ENCODE results near the gene NFIA.

Gene NFIA

DNA sequence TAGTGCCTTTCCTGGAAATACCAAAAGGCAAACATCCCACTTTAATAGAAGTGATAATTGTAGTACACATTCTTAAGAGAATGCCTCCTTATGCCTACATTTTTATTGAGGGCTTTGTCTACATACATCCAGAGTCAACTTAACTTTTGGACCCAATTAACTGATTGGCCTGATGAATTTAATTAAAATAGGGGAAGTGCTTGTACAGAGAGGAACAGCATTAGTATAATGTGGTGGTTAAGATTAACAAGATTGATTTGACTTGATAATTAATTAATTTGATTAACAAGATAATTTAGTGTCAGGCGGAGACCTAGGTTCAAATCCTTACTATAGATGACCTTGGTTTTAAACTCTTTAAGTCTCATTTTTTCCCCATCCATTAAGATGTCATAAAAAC is 111.4 kb downstream of the NFIA start:
- Histone ChIP-seq H3K27me3 (ENCODE audit: control insufficient read depth, insufficient read depth, low read length) (no peaks in the 10 kb centered on the region), H3K9me3 (ENCODE audit: control insufficient read depth, low read length) (no peaks in the 10 kb centered on the region), H3K4me3 (ENCODE audit: low read depth, low read length) (no peak overlapping the region), H3K27ac (no peak overlapping the region), H3K36me3 (ENCODE audit: control insufficient read depth, insufficient read depth, low read length) (no peaks in the 10 kb centered on the region), H3K4me2 (ENCODE audit: low read length) (no peak overlapping the region), H2AFZ (no peak overlapping the region), H3K79me2 (peaks cover 10% of the 10 kb centered on the region), H3K4me1 (no peaks in the 10 kb centered on the region), H3K9ac (no peak overlapping the region)
- TF ChIP-seq, protein P1, sequence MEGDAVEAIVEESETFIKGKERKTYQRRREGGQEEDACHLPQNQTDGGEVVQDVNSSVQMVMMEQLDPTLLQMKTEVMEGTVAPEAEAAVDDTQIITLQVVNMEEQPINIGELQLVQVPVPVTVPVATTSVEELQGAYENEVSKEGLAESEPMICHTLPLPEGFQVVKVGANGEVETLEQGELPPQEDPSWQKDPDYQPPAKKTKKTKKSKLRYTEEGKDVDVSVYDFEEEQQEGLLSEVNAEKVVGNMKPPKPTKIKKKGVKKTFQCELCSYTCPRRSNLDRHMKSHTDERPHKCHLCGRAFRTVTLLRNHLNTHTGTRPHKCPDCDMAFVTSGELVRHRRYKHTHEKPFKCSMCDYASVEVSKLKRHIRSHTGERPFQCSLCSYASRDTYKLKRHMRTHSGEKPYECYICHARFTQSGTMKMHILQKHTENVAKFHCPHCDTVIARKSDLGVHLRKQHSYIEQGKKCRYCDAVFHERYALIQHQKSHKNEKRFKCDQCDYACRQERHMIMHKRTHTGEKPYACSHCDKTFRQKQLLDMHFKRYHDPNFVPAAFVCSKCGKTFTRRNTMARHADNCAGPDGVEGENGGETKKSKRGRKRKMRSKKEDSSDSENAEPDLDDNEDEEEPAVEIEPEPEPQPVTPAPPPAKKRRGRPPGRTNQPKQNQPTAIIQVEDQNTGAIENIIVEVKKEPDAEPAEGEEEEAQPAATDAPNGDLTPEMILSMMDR (IDR thresholded peaks at IDR 0.05): no peak

DNA sequence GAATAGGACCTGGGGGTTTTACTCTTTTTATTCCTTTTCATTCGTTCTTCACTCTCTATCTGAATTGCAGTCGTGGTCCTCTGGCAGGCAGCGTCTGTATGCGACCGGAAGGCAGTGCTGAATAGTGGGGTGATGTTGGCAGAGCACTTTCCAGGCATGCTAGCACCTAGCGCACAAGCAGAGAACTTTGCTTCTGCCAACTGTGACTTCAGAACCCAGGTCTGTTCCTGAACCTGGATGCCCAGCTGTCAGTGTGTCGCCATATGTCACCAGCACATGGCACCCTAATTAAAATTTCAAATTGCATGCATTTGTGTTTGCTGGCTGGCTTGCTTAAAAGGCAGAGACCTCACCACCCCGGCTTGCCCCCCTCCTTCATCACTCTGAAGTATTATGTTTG is 116.2 kb downstream of the NFIA start:
- H3K4me3 ChIP-seq (ENCODE audit: low read depth, low read length): no peak overlapping the region

DNA sequence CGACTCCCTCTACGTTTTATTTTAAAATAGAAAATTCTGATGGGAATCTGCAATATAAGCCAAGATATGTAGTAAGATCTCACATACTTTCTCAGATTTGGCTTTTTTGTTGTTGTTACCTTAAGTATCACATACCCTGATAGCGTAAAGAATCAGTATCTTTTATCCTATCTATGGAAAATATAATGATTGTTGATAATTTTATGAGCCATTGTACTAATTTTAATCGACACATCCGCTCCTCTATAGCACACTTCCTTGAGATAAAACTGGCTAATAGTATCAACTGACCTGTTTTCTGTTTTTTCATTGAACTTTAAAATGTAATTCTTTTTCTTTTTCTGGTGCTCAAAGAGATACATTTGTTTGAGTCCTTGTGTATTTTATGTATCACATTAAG is 118.7 kb downstream of the NFIA start:
- peaks cover 19% of the 10 kb centered on the region for H3K79me2 ChIP-seq
- no peaks in the 10 kb centered on the region for H3K4me1 ChIP-seq
- H3K4me2 ChIP-seq (ENCODE audit: low read length): no peak overlapping the region
- no peak overlapping the region for H2AFZ ChIP-seq
- no peaks in the 10 kb centered on the region for H3K27me3 ChIP-seq (ENCODE audit: control insufficient read depth, insufficient read depth, low read length)
- H3K36me3 ChIP-seq (ENCODE audit: control insufficient read depth, insufficient read depth, low read length): no peaks in the 10 kb centered on the region
- H3K27ac ChIP-seq: no peak overlapping the region
- no peak overlapping the region for H3K9ac ChIP-seq
- no peaks in the 10 kb centered on the region for H3K9me3 ChIP-seq (ENCODE audit: control insufficient read depth, low read length)
- H3K4me3 ChIP-seq (ENCODE audit: low read depth, low read length): no peak overlapping the region
- TF ChIP-seq, protein P1 (IDR thresholded peaks at IDR 0.05): no peak

More for the DNA sequence above, 116.2 kb downstream of the NFIA start:
- H3K4me1 ChIP-seq: no peaks in the 10 kb centered on the region
- H2AFZ ChIP-seq: no peak overlapping the region
- H3K27me3 ChIP-seq (ENCODE audit: control insufficient read depth, insufficient read depth, low read length): no peaks in the 10 kb centered on the region
- TF ChIP-seq, protein P1 (IDR thresholded peaks at IDR 0.05): no peak
- H3K36me3 ChIP-seq (ENCODE audit: control insufficient read depth, insufficient read depth, low read length): no peaks in the 10 kb centered on the region
- H3K79me2 ChIP-seq: peaks cover 20% of the 10 kb centered on the region
- H3K9ac ChIP-seq: no peak overlapping the region
- no peaks in the 10 kb centered on the region for H3K9me3 ChIP-seq (ENCODE audit: control insufficient read depth, low read length)
- no peak overlapping the region for H3K27ac ChIP-seq
- no peak overlapping the region for H3K4me2 ChIP-seq (ENCODE audit: low read length)

DNA sequence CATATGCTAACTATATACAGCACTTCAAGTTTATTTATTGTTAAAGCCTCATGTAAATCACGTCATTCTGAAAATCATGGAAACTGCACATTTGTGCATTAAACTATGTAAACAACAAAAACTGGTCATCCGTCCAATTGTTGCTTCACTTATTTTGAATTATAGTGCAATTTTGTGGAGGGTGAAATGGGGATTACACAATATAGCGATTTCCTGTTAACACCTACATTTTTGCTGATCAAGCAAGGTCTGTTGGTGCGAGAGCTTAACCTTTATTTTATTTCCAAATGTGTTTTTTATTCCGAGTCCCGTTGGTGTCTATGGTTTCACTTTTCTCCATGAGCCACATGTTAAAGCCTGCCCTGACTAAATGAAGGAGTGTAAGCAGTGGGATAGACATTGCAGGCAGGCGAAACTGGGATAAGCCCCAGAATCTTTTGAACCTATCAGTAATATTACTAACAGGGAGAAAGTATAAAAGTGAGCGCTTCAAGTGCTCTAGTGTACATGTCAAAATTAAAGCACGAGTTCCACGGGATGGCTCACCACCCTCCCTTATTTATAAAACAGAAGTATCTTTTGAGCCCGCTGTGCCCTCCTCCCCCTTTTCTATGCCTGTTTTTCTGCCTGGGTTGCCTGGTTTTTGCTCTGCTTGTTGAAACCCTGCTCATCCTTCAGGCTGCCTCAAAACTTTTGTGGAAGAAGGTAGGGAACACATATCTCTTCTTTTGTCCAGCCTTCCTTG is 120.7 kb downstream of the NFIA start:
- no peaks in the 10 kb centered on the region for H3K36me3 ChIP-seq (ENCODE audit: control insufficient read depth, insufficient read depth, low read length)
- H3K4me1 ChIP-seq: no peaks in the 10 kb centered on the region
- TF ChIP-seq, protein P1 (IDR thresholded peaks at IDR 0.05): no peak
- no peak overlapping the region for H3K9ac ChIP-seq
- H3K9me3 ChIP-seq (ENCODE audit: control insufficient read depth, low read length): no peaks in the 10 kb centered on the region
- no peaks in the 10 kb centered on the region for H3K27me3 ChIP-seq (ENCODE audit: control insufficient read depth, insufficient read depth, low read length)
- no peak overlapping the region for H3K4me3 ChIP-seq (ENCODE audit: low read depth, low read length)
- H2AFZ ChIP-seq: no peak overlapping the region
- no peak overlapping the region for H3K27ac ChIP-seq
- no peak overlapping the region for H3K4me2 ChIP-seq (ENCODE audit: low read length)
- peaks cover 13% of the 10 kb centered on the region for H3K79me2 ChIP-seq

- Histone ChIP-seq H3K27me3 (ENCODE audit: control insufficient read depth, insufficient read depth, low read length) (no peaks in the 10 kb centered on the region), H3K27ac (no peak overlapping the region), H3K4me3 (ENCODE audit: low read depth, low read length) (no peak overlapping the region), H2AFZ (no peak overlapping the region), H3K79me2 (peaks cover 12% of the 10 kb centered on the region), H3K36me3 (ENCODE audit: control insufficient read depth, insufficient read depth, low read length) (no peaks in the 10 kb centered on the region), H3K4me1 (no peaks in the 10 kb centered on the region), H3K9me3 (ENCODE audit: control insufficient read depth, low read length) (no peaks in the 10 kb centered on the region), H3K9ac (no peak overlapping the region), H3K4me2 (ENCODE audit: low read length) (no peak overlapping the region)
- TF ChIP-seq, protein P1 (IDR thresholded peaks at IDR 0.05): no peak
Measured at GRCh38 chr1:61204528-61204927, 122.2 kb downstream of the NFIA start.

Data from parathyroid adenoma (tissue), 2 donors.